HFFc6 (cell line): ENCODE measurements around the gene PDE4D. TPM values are rescaled to one million over a fixed set of nuclear protein-coding genes. Genes with fewer than 3 reads are reported as not detected.
"Not testable (repeated sequence)": the region's sequence is repeated elsewhere in the genome, so short reads cannot be mapped to it uniquely, and the experiment has no call there.

Experiments
- DNase-seq: peaks from one replicate; pipeline ENCODE4 v3.0.0-alpha.2; 2018
- H3K27ac Mint-ChIP-seq: 2 replicates; pipeline ENCODE4 v1.8.0; 2020; ENCODE audit warnings: mild to moderate bottlenecking, mixed read lengths
- H3K27me3 Mint-ChIP-seq: 2 replicates; pipeline ENCODE4 v1.8.0; 2021; ENCODE audit warnings: mild to moderate bottlenecking, moderate library complexity, mixed read lengths; ENCODE audit not compliant: insufficient read depth
- H3K36me3 Mint-ChIP-seq: 2 replicates; pipeline ENCODE4 v1.8.0; 2021; ENCODE audit warnings: low read depth, mixed read lengths
- H3K4me1 Mint-ChIP-seq: 2 replicates; pipeline ENCODE4 v1.8.0; 2020; ENCODE audit warnings: low read depth, mixed read lengths
- H3K4me3 Mint-ChIP-seq: 2 replicates; pipeline ENCODE4 v1.8.0; 2020; ENCODE audit warnings: mild to moderate bottlenecking, moderate library complexity, mixed read lengths
- H3K9me3 Mint-ChIP-seq: 2 replicates; pipeline ENCODE4 v1.8.0; 2020; ENCODE audit warnings: mild to moderate bottlenecking, mixed read lengths
- CTCF ChIP-seq: fragments of 200-600 bp; sonication (generic); IDR thresholded peaks from 2 replicates; pipeline ENCODE4 v1.5.0; 2021; ENCODE audit warnings: antibody characterized with exemption, mild to moderate bottlenecking
- total RNA-seq, 6 experiments: library from RNA; stranded (reverse); fragmentation: NEBNext Ultra II Directional; extraction: Animal tissue kit (Norgen Biotek cat#: 25700); gene quantifications; 2 replicates in 1 of 6; 3 replicates in 5 of 6; pipeline ENCODE4 v1.2.3, GENCODE V29; 2021

Gene PDE4D
- total RNA-seq, 6 experiments from 2014 or later = 1.8 to 7.3 (median 6.2) TPM

- H3K9me3 Mint-ChIP-seq = no peaks in the 10 kb centered on the region
- H3K27me3 Mint-ChIP-seq = no peaks in the 10 kb centered on the region
- no peak overlapping the region for H3K4me3 Mint-ChIP-seq
- DNase-seq = no peak
- no peaks in the 10 kb centered on the region for H3K36me3 Mint-ChIP-seq
- no peak for TF ChIP-seq CTCF
- H3K27ac Mint-ChIP-seq = no peak overlapping the region
- H3K4me1 Mint-ChIP-seq = no peaks in the 10 kb centered on the region
These were observed 474.7 kb downstream of the PDE4D start for GRCh38 chr5:59418808-59419207.

- no peaks in the 10 kb centered on the region for H3K9me3 Mint-ChIP-seq
- H3K27ac Mint-ChIP-seq = no peak overlapping the region
- no peak for DNase-seq
- no peaks in the 10 kb centered on the region for H3K27me3 Mint-ChIP-seq
- no peaks in the 10 kb centered on the region for H3K36me3 Mint-ChIP-seq
- TF ChIP-seq CTCF = no peak
- no peak overlapping the region for H3K4me3 Mint-ChIP-seq
- no peaks in the 10 kb centered on the region for H3K4me1 Mint-ChIP-seq
These were observed 477.1 kb downstream of the PDE4D start for GRCh38 chr5:59416451-59416850.

GRCh38 chr5:59416026-59416425 lies 477.5 kb downstream of the PDE4D start:
- no peaks in the 10 kb centered on the region for H3K27me3 Mint-ChIP-seq
- H3K4me1 Mint-ChIP-seq = no peaks in the 10 kb centered on the region
- no peak overlapping the region for H3K4me3 Mint-ChIP-seq
- H3K36me3 Mint-ChIP-seq = no peaks in the 10 kb centered on the region
- no peak overlapping the region for H3K27ac Mint-ChIP-seq
- TF ChIP-seq CTCF = no peak
- no peak for DNase-seq
- H3K9me3 Mint-ChIP-seq = no peaks in the 10 kb centered on the region

DNA sequence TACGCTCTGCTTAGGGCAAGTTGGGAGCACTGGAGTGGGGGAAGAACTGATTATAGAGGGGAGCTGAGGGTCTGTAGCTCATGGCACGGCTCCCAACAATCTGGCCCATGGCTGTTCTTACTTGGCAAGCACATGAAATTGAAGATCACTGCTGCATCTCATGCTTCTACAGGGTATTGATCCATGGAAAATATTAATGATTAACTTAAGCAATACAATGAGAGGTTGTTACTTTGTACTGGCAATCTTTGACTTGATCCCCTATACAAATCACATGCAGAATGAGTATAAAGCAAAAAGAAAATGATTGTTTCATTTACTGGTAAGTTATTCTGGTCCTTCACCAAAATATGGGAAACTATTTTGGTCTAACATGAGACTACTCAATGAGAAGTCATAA lies 481.1 kb downstream of the PDE4D start:
- no peak for TF ChIP-seq CTCF
- Mint-ChIP-seq H3K4me3 (no peak overlapping the region), H3K27me3 (no peaks in the 10 kb centered on the region), H3K4me1 (no peaks in the 10 kb centered on the region), H3K9me3 (peaks cover 15% of the 10 kb centered on the region), H3K36me3 (no peaks in the 10 kb centered on the region), H3K27ac (no peak overlapping the region)
- no peak for DNase-seq

DNA sequence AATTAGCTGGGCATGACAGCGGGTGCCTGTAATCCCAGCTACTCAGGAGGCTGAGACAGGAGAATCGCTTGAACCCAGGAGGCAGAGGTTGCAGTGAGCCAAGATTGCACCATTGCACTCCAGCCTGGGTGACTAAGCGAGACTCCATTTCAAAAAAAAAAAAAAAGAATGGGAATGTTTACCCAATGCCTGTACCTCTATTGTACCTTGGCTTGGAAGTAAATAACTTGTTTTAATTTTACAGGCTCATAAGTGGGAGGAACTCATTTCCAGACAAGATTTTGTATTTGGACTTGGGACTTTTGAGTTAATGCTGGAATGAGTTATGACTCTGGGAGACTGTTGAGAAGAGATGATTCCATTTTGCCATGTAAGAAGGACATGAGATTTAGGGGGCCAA lies 484.5 kb downstream of the PDE4D start:
- not testable (repeated sequence) for DNase-seq, H3K4me1 Mint-ChIP-seq, H3K27ac Mint-ChIP-seq, H3K27me3 Mint-ChIP-seq, H3K4me3 Mint-ChIP-seq, H3K36me3 Mint-ChIP-seq
- peaks cover 19% of the 10 kb centered on the region for H3K9me3 Mint-ChIP-seq

DNA sequence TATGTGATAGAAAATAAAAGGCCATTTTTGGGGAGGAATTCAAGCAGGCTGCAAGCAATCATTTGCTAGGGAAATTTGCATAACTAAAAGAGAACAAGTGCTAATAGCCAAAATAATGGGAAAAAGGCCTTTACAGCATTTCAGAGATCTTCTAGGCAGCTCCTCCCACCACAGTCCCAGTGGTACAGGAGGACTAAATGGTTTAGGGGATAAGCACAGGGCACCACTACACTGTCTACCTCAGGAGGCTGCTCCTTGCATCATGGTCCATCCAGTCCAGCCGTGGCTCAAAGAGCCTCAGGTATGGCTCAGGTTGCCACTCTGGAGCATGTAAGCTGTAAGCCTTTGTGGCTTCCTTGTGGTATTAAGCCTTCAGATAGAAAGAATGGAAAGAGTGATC lies 485.6 kb downstream of the PDE4D start:
- no peaks in the 10 kb centered on the region; the same call in 1 of the 2 replicates for H3K27me3 Mint-ChIP-seq
- DNase-seq = no peak

More for the DNA sequence above, 485.6 kb downstream of the PDE4D start:
- Mint-ChIP-seq H3K4me3 (no peak overlapping the region), H3K9me3 (peaks cover 19% of the 10 kb centered on the region), H3K36me3 (no peaks in the 10 kb centered on the region), H3K4me1 (no peaks in the 10 kb centered on the region), H3K27ac (no peak overlapping the region)
- TF ChIP-seq CTCF = no peak
